ENCODE measurements around the gene ARHGAP31.

DNA sequence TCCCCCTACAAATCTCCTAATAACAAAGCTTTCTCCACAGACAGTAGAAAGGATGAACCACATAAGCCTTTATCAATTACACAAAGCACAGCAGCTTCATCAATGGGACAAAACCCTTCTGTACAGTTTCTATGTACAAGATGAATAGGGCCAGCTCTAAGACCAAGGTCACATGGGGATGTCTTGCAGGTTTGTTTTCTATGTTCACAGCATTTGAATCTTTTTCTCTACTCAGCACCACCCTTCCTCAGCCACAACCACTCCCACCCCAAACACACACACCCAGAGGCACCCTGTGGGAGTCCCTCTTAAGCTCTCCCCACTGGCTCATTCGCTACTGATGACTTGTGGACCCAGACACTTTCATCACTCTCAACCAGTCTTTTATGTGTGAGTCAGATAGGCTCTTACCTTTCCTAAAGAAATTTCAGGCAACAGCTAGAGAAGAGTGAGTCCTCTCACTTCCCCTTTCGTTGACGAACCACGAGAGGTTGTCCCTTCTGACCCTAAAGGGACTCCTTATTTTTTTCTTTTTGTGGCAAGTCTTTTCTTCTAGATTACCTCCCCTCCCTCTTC lies 57.9 kb downstream of the ARHGAP31 start:
- TF ChIP-seq, protein P1, sequence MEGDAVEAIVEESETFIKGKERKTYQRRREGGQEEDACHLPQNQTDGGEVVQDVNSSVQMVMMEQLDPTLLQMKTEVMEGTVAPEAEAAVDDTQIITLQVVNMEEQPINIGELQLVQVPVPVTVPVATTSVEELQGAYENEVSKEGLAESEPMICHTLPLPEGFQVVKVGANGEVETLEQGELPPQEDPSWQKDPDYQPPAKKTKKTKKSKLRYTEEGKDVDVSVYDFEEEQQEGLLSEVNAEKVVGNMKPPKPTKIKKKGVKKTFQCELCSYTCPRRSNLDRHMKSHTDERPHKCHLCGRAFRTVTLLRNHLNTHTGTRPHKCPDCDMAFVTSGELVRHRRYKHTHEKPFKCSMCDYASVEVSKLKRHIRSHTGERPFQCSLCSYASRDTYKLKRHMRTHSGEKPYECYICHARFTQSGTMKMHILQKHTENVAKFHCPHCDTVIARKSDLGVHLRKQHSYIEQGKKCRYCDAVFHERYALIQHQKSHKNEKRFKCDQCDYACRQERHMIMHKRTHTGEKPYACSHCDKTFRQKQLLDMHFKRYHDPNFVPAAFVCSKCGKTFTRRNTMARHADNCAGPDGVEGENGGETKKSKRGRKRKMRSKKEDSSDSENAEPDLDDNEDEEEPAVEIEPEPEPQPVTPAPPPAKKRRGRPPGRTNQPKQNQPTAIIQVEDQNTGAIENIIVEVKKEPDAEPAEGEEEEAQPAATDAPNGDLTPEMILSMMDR (conservative IDR thresholded peaks at IDR 0.05 in 1 of 2, IDR thresholded peaks at IDR 0.05 in 1 of 2; ENCODE audit: extremely low read depth in 1 of 2, insufficient read depth in 1 of 2, low read depth in 1 of 2, low read length in 2 of 2) = no peak
- no peak for TF ChIP-seq EZH2 (IDR thresholded peaks at IDR 0.05; ENCODE audit: borderline replicate concordance, low read length)

Data from mammary epithelial cell (primary cell).